ENCODE results near the gene CCDC187.

Gene CCDC187

DNA sequence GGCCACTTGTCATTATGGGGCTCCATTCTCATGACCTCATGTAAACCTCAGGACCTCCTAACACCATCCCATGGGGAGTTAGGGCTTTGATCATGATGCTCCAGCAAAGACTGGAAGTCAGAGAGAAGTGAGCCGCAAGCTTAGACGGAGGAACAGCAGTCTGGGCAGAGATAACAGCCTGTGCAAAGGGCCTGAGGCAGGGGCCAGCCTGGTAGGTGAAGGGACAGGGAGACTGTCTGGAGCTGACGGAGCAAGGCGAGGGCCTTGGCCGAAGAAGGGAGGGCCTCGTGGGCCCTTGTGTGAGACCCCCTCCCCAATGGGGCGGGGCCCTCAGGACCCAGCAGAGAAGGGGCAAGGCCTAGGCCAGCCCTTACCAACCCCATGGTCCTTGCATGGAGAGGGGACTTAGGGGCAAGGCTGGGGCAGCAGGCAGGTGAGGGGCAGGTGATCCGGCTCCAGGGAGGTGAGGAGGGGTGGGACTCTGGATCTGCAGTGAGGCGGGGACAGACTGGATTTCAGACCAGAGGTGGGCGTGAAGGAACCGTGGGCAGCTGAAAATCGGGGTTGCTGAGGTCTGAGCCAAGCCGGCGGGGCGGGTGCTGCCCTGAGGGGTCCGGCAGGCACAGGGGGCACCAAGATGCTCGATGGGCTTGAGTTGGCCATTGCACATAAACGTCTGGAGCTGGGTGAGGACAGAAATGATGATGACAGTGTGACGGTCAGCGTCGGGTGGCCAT lies 40.8 kb upstream of the CCDC187 start:
- DNase-seq (ENCODE audit: insufficient read length) (no peak), FAIRE-seq (no peak)
- no peak for TF ChIP-seq POLR2AphosphoS5 (IDR thresholded peaks at IDR 0.05; ENCODE audit: low read depth, low read length)
- no peak for TF ChIP-seq TAF1 (IDR thresholded peaks at IDR 0.05; ENCODE audit: borderline replicate concordance, low read depth, low read length)
- TF ChIP-seq POLR2A (IDR thresholded peaks at IDR 0.05; ENCODE audit: low read depth, low read length): no peak

DNA sequence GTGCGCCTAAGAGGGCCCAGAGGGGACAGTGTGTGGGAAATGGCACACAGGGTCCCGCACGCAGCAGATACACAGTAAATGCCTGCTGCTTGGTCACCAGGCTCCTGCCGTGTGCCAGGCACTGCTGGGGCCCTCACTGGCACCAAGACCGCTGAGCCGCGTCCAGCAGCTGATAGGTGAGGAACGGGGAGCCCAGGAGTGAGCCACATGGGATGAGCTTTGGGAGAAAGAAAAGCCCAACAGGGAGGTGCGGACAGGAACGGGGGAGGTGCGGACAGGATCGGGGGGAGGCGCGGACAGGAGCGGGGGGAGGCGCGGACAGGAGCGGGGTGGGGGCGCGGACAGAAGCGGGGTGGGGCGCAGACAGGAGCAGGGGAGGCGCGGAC lies 40.0 kb upstream of the CCDC187 start:
- DNase-seq (ENCODE audit: insufficient read length): no peak
- TF ChIP-seq POLR2AphosphoS5 (IDR thresholded peaks at IDR 0.05; ENCODE audit: low read depth, low read length): no peak
- TF ChIP-seq TAF1 (IDR thresholded peaks at IDR 0.05; ENCODE audit: borderline replicate concordance, low read depth, low read length): no peak
- TF ChIP-seq POLR2A (IDR thresholded peaks at IDR 0.05; ENCODE audit: low read depth, low read length): no peak
- FAIRE-seq: no peak

GRCh38 chr9:136343121-136343883 lies 39.4 kb upstream of the CCDC187 start:
- DNase-seq (ENCODE audit: insufficient read length) (no peak), FAIRE-seq (no peak)
- no peak for TF ChIP-seq TAF1 (IDR thresholded peaks at IDR 0.05; ENCODE audit: borderline replicate concordance, low read depth, low read length)
- no peak for TF ChIP-seq POLR2A (IDR thresholded peaks at IDR 0.05; ENCODE audit: low read depth, low read length)
- TF ChIP-seq POLR2AphosphoS5 (IDR thresholded peaks at IDR 0.05; ENCODE audit: low read depth, low read length): no peak

- no peak for TF ChIP-seq TAF1 (IDR thresholded peaks at IDR 0.05; ENCODE audit: borderline replicate concordance, low read depth, low read length)
- TF ChIP-seq POLR2A (IDR thresholded peaks at IDR 0.05; ENCODE audit: low read depth, low read length): no peak
- TF ChIP-seq POLR2AphosphoS5 (IDR thresholded peaks at IDR 0.05; ENCODE audit: low read depth, low read length): no peak
- peak; percentile 72 for DNase-seq (ENCODE audit: insufficient read length)
- FAIRE-seq: no peak
Measured at GRCh38 chr9:136342181-136343120, 38.6 kb upstream of the CCDC187 start.

- no peak for DNase-seq (ENCODE audit: insufficient read length)
- FAIRE-seq: no peak
- TF ChIP-seq POLR2AphosphoS5 (IDR thresholded peaks at IDR 0.05; ENCODE audit: low read depth, low read length) (no peak), TAF1 (IDR thresholded peaks at IDR 0.05; ENCODE audit: borderline replicate concordance, low read depth, low read length) (no peak), POLR2A (IDR thresholded peaks at IDR 0.05; ENCODE audit: low read depth, low read length) (no peak)
Measured at GRCh38 chr9:136341769-136342168, 37.9 kb upstream of the CCDC187 start.

DNA sequence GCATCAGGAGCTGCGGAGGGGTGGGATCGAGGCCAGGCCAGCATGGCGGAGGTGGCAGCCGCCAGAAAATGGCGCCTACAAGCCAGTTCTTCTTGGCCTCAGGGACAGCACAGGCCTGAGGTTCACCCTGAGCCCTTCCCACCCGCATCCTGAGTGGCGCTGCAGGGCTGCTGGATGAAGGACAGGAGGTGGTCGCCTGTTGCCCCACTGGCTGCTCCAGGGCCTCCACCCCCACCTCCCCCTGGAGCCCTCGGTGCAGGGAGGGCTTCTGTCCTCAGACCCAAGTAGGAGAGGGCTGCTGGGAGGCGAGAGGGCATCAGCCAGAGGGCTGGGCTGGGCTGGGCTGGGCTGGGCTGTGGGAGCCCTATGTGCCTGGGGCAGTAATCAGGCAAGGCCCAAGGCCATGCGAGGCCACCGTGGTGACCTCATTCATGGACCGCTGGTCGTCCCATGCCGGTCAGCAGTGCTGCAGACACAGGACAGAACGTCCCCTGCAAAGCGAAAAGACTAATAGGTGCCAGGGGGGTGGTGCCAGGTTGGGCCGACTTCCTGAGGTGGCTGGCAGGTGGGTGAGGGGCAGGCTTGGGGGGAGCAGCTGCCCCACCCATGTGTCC lies 37.3 kb upstream of the CCDC187 start:
- no peak for FAIRE-seq

GRCh38 chr9:136340356-136341041 lies 36.6 kb upstream of the CCDC187 start:
- no peak for TF ChIP-seq POLR2A (IDR thresholded peaks at IDR 0.05; ENCODE audit: low read depth, low read length)
- TF ChIP-seq TAF1 (IDR thresholded peaks at IDR 0.05; ENCODE audit: borderline replicate concordance, low read depth, low read length): no peak
- no peak for TF ChIP-seq POLR2AphosphoS5 (IDR thresholded peaks at IDR 0.05; ENCODE audit: low read depth, low read length)
- DNase-seq (ENCODE audit: insufficient read length) (no peak), FAIRE-seq (no peak)

More for the DNA sequence above, 37.3 kb upstream of the CCDC187 start:
- TF ChIP-seq TAF1 (IDR thresholded peaks at IDR 0.05; ENCODE audit: borderline replicate concordance, low read depth, low read length) (no peak), POLR2A (IDR thresholded peaks at IDR 0.05; ENCODE audit: low read depth, low read length) (no peak), POLR2AphosphoS5 (IDR thresholded peaks at IDR 0.05; ENCODE audit: low read depth, low read length) (no peak)
- DNase-seq (ENCODE audit: insufficient read length): no peak

GRCh38 chr9:136339958-136340310 lies 36.0 kb upstream of the CCDC187 start:
- no peak for DNase-seq (ENCODE audit: insufficient read length)
- no peak for TF ChIP-seq TAF1 (IDR thresholded peaks at IDR 0.05; ENCODE audit: borderline replicate concordance, low read depth, low read length)
- no peak for TF ChIP-seq POLR2A (IDR thresholded peaks at IDR 0.05; ENCODE audit: low read depth, low read length)
- TF ChIP-seq POLR2AphosphoS5 (IDR thresholded peaks at IDR 0.05; ENCODE audit: low read depth, low read length): no peak
- no peak for FAIRE-seq

- DNase-seq (ENCODE audit: insufficient read length) (peak; percentile 80), FAIRE-seq (peak; percentile 85)
Measured at GRCh38 chr9:136339173-136339957, 35.5 kb upstream of the CCDC187 start.

DNA sequence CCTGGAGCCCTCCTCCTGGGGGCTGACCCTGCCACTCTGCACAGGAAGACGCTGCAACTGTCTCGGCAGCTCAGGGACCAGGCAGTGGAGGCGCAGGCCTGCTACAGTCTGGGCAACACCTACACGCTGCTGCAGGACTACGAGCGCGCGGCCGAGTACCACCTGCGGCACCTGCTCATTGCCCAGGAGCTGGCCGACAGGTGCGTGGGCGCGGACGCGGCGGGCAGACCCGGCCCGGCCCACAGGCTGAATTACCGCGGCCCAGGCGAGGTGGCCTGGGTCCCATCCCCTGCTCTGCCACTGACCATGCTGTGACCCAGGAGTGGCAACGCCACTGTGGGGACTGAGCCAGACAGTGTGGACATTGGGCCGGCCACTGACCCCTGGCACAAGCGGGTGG lies 34.6 kb upstream of the CCDC187 start:
- DNase-seq (ENCODE audit: insufficient read length) (no peak), FAIRE-seq (no peak)
- TF ChIP-seq POLR2A (IDR thresholded peaks at IDR 0.05; ENCODE audit: low read depth, low read length) (no peak), POLR2AphosphoS5 (IDR thresholded peaks at IDR 0.05; ENCODE audit: low read depth, low read length) (no peak), TAF1 (IDR thresholded peaks at IDR 0.05; ENCODE audit: borderline replicate concordance, low read depth, low read length) (no peak)

More at GRCh38 chr9:136339173-136339957, 35.5 kb upstream of the CCDC187 start:
- TF ChIP-seq POLR2AphosphoS5 (IDR thresholded peaks at IDR 0.05; ENCODE audit: low read depth, low read length) (no peak), TAF1 (IDR thresholded peaks at IDR 0.05; ENCODE audit: borderline replicate concordance, low read depth, low read length) (no peak), POLR2A (IDR thresholded peaks at IDR 0.05; ENCODE audit: low read depth, low read length) (no peak)

Measured in GM12892 (cell line).